ENCODE data around the gene PIK3CB. TPM values are rescaled to one million over a fixed set of nuclear protein-coding genes. Genes with fewer than 3 reads are reported as not detected.

The PIK3CB gene
- total and polyA plus RNA-seq, 9 donors, result 10.6 to 27.1 (median 16.5) TPM

DNA sequence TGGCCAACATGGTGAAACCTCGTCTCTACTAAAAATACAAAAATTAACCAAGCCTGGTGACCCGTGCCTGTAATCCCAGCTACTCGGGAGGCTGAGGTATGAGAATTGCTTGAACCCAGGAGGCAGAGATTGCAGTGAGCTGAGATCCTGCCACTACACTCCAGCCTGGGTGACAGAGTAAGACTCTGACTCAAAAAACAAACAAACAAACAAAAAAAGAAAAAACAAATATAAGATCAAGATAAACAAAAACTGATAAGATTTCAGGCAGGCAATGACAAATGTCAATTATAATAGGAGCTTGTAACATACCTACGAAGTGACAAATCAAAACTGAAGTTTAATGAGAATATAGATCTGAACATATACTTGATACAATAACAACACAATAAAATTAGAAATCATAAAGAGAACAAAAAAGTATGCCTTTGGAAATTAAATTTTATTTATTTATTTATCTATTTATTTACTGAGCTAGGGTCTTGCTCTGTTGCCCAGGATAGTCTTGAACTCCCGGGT lies 155.8 kb downstream of the PIK3CB start:
- WGBS, 3 donors, result 89 to 93% (median 90%) methylated on average over 5 of the region's 5 CpGs
- intact Hi-C loops (cut with DNase I), result no loop called here
- no peaks in the 10 kb centered on the region for H3K36me3 ChIP-seq

DNA sequence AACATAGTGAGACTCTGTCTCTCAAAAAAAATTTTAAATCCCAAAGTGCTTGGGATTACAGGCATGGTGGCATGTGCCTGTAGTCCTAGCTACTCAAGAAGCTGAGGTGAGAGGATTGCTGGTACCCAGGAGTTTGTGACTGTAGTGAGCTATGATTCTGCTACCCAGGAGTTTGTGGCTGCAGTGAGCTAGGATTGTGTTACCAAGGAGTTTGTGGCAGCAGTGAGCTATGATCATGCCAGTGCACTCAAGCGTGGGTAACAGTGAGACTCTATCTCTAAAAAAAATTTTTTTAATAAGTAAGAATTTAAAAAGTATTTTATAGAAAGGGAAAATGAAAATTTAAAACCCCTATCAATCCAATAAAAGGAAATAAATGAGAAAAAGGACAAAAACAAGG lies 156.6 kb downstream of the PIK3CB start:
- no peak overlapping the region for H3K27ac ChIP-seq
- intact Hi-C loops (cut with DNase I), result no loop called here
- DNase-seq, result no peak
- no peaks in the 10 kb centered on the region for H3K4me1 ChIP-seq (ENCODE audit: insufficient read depth)
- no peak for TF ChIP-seq POLR2A (IDR thresholded peaks at IDR 0.05)
- TF ChIP-seq EP300 (IDR thresholded peaks at IDR 0.05), result no peak
- no peak for TF ChIP-seq CTCF (IDR thresholded peaks at IDR 0.05)
- no peaks in the 10 kb centered on the region for H3K36me3 ChIP-seq
- H3K27me3 ChIP-seq, result no peaks in the 10 kb centered on the region
- peaks cover 0 to 3% of the 10 kb centered on the region in 2 donors for H3K9me3 ChIP-seq
- WGBS, 3 donors, result 92 to 98% (median 98%) methylated on average over 1 of the region's 1 CpG
- H3K4me3 ChIP-seq, result no peak overlapping the region

More for the DNA sequence above, 155.8 kb downstream of the PIK3CB start:
- Histone ChIP-seq H3K27me3 (no peaks in the 10 kb centered on the region), H3K27ac (no peak overlapping the region), H3K4me1 (ENCODE audit: insufficient read depth) (no peaks in the 10 kb centered on the region), H3K9me3 (peaks cover 0 to 3% of the 10 kb centered on the region in 2 donors), H3K4me3 (no peak overlapping the region)
- DNase-seq, result no peak
- no peak for TF ChIP-seq EP300 (IDR thresholded peaks at IDR 0.05)
- no peak for TF ChIP-seq POLR2A (IDR thresholded peaks at IDR 0.05)
- no peak for TF ChIP-seq CTCF (IDR thresholded peaks at IDR 0.05)

DNA sequence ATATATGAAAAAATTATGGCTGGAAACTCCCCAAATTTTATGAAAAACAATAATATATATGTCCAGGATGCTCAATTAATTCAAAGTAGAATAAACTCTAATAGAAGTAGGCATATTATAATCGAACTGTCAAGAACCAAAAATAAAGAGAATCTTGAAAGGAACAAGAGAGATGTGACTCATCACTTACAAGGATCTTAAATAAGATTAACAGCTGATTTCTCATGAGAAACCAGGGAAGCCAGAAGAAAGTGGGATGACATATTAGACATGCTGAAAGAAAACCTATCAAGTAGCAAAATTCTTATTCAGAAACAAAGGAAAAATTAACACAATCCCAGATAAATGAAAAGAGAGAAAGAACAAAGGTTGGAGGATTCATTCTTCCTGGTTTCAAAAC lies 159.3 kb downstream of the PIK3CB start:
- WGBS, 3 donors, result 91 to 99% (median 98%) methylated on average over 1 of the region's 1 CpG
- TF ChIP-seq CTCF (IDR thresholded peaks at IDR 0.05) (no peak), EP300 (IDR thresholded peaks at IDR 0.05) (no peak), POLR2A (IDR thresholded peaks at IDR 0.05) (no peak)
- no peaks in the 10 kb centered on the region for H3K36me3 ChIP-seq
- no peak overlapping the region for H3K27ac ChIP-seq
- peaks cover 0 to 3% of the 10 kb centered on the region in 2 donors for H3K9me3 ChIP-seq
- H3K27me3 ChIP-seq, result no peaks in the 10 kb centered on the region
- H3K4me3 ChIP-seq, result no peak overlapping the region
- no peaks in the 10 kb centered on the region for H3K4me1 ChIP-seq (ENCODE audit: insufficient read depth)
- intact Hi-C loops (cut with DNase I), result no loop called here
- no peak for DNase-seq

GRCh38 chr3:138673641-138674530 lies 160.8 kb downstream of the PIK3CB start:
- no peaks in the 10 kb centered on the region for H3K27me3 ChIP-seq
- 57 to 71% (median 62%) methylated on average over 4 of the region's 4 CpGs for WGBS, 3 donors
- no peaks in the 10 kb centered on the region for H3K4me1 ChIP-seq (ENCODE audit: insufficient read depth)
- no peaks in the 10 kb centered on the region for H3K36me3 ChIP-seq
- no peak overlapping the region for H3K27ac ChIP-seq
- H3K9me3 ChIP-seq, result peaks cover 0 to 3% of the 10 kb centered on the region in 2 donors
- intact Hi-C loops (cut with DNase I), result no loop called here
- DNase-seq, result no peak
- no peak overlapping the region for H3K4me3 ChIP-seq
- TF ChIP-seq CTCF (IDR thresholded peaks at IDR 0.05) (no peak), POLR2A (IDR thresholded peaks at IDR 0.05) (no peak), EP300 (IDR thresholded peaks at IDR 0.05) (no peak)
